Endodermal cell (in vitro differentiated cells): ENCODE measurements around the gene INTS1. TPM values are rescaled to one million over a fixed set of nuclear protein-coding genes. Genes with fewer than 3 reads are reported as not detected.

Experiments used
- DNase-seq: peaks from one replicate; pipeline ENCODE4 v3.0.0-alpha.2; 2017
- H3K27ac ChIP-seq: 2 replicates; pipeline ENCODE4 v1.5.1; 2013; ENCODE audit warnings: mild to moderate bottlenecking, low read depth, low read length, moderate library complexity
- H3K27me3 ChIP-seq: 2 replicates; pipeline ENCODE4 v1.6.1; 2013; ENCODE audit warnings: mild to moderate bottlenecking, low read length, moderate library complexity; ENCODE audit not compliant: insufficient read depth, control insufficient read depth, poor library complexity, severe bottlenecking
- H3K36me3 ChIP-seq: 2 replicates; pipeline ENCODE4 v1.7.0; 2013; ENCODE audit warnings: mild to moderate bottlenecking, low read length, moderate library complexity; ENCODE audit not compliant: control insufficient read depth, insufficient read depth
- H3K4me1 ChIP-seq: one replicate; pipeline ENCODE4 v1.7.0; 2013; ENCODE audit warnings: low read length; ENCODE audit not compliant: control insufficient read depth, insufficient read depth
- H3K4me3 ChIP-seq: 2 replicates; pipeline ENCODE4 v1.5.1; 2013; ENCODE audit warnings: mild to moderate bottlenecking, low read length, moderate library complexity
- H3K9ac ChIP-seq: 2 replicates; pipeline ENCODE4 v1.6.1; 2013; ENCODE audit warnings: mild to moderate bottlenecking, low read length, moderate library complexity; ENCODE audit not compliant: poor library complexity, severe bottlenecking; ENCODE audit errors: extremely low read depth
- H3K9me3 ChIP-seq: 2 replicates; pipeline ENCODE4 v1.6.1; 2013; ENCODE audit warnings: mild to moderate bottlenecking, low read length, moderate library complexity; ENCODE audit not compliant: control insufficient read depth
- H3K27ac Mint-ChIP-seq: 2 replicates; pipeline ENCODE4 v1.8.0; 2020; ENCODE audit warnings: mixed read lengths
- H3K27me3 Mint-ChIP-seq: 2 replicates; pipeline ENCODE4 v1.8.0; 2021; ENCODE audit warnings: mild to moderate bottlenecking, mixed read lengths; ENCODE audit not compliant: insufficient read depth
- H3K36me3 Mint-ChIP-seq: 2 replicates; pipeline ENCODE4 v1.8.0; 2020; ENCODE audit warnings: low read depth, mixed read lengths
- H3K4me1 Mint-ChIP-seq: 2 replicates; pipeline ENCODE4 v1.8.0; 2020; ENCODE audit warnings: mixed read lengths
- H3K4me3 Mint-ChIP-seq: 2 replicates; pipeline ENCODE4 v1.8.0; 2020; ENCODE audit warnings: mild to moderate bottlenecking, moderate library complexity, mixed read lengths
- H3K9me3 Mint-ChIP-seq: 2 replicates; pipeline ENCODE4 v1.8.0; 2020; ENCODE audit warnings: mild to moderate bottlenecking, mixed read lengths
- CTCF ChIP-seq: fragments of 200-600 bp; sonication (generic); conservative IDR thresholded peaks from 2 replicates; pipeline ENCODE4 v1.5.0; 2021; ENCODE audit warnings: antibody characterized with exemption, mild to moderate bottlenecking
- WGBS, 2 experiments: methylation state at CpG; one replicate each; pipeline versions ENCODE4 v1.1.5 to v1.1.7; 2013; ENCODE audit warnings: missing lambda C conversion rate in 2 of 2, mixed read lengths in 1 of 2; ENCODE audit not compliant: insufficient coverage in 1 of 2, insufficient read length in 1 of 2; 5-methylcytosine and 5-hydroxymethylcytosine counted together
- total RNA-seq, 2 donors: library from RNA; stranded (reverse); fragmentation: NEBNext Ultra II Directional in 1 of 2; extraction: Animal tissue kit (Norgen Biotek cat#: 25700) in 1 of 2; gene quantifications; 2 replicates in 1 of 2; 3 replicates in 1 of 2; pipeline ENCODE4 v1.2.1, GENCODE V29; 2021

Gene INTS1
- total RNA-seq, 2 donors from 2014 or later = 145 to 178 TPM

GRCh38 chr7:1501487-1502270 is 2.5 kb downstream of the INTS1 start:
- Histone ChIP-seq H3K4me1 (no peaks in the 10 kb centered on the region), H3K4me3 (no peak overlapping the region), H3K9me3 (no peaks in the 10 kb centered on the region), H3K9ac (no peak overlapping the region), H3K27me3 (no peaks in the 10 kb centered on the region), H3K36me3 (peaks cover 30% of the 10 kb centered on the region), H3K27ac (no peak overlapping the region)
- Mint-ChIP-seq H3K9me3 (no peaks in the 10 kb centered on the region), H3K4me1 (peaks cover 7% of the 10 kb centered on the region), H3K27me3 (no peaks in the 10 kb centered on the region), H3K36me3 (peaks cover 38% of the 10 kb centered on the region), H3K27ac (peak overlapping the region; percentile 12), H3K4me3 (peak overlapping the region; percentile 83)
- no peak for TF ChIP-seq CTCF
- 94 to 97% methylated on average over 12 to 21 of the region's 21 CpGs for WGBS, 2 experiments
- no peak for DNase-seq

GRCh38 chr7:1500064-1500807 is 4.0 kb downstream of the INTS1 start:
- Mint-ChIP-seq H3K4me3 (no peak overlapping the region), H3K27ac (no peak overlapping the region), H3K36me3 (peaks cover 40% of the 10 kb centered on the region), H3K27me3 (no peaks in the 10 kb centered on the region), H3K9me3 (no peaks in the 10 kb centered on the region), H3K4me1 (peaks cover 7% of the 10 kb centered on the region)
- Histone ChIP-seq H3K9ac (no peak overlapping the region), H3K4me3 (no peak overlapping the region), H3K4me1 (no peaks in the 10 kb centered on the region), H3K9me3 (no peaks in the 10 kb centered on the region), H3K36me3 (peaks cover 30% of the 10 kb centered on the region), H3K27ac (no peak overlapping the region), H3K27me3 (no peaks in the 10 kb centered on the region)
- WGBS, 2 experiments = 95% methylated on average over 27 to 34 of the region's 34 CpGs
- TF ChIP-seq CTCF = no peak
- DNase-seq = no peak

GRCh38 chr7:1499367-1500029 is 4.7 kb downstream of the INTS1 start:
- Mint-ChIP-seq H3K27me3 (no peaks in the 10 kb centered on the region), H3K4me1 (peaks cover 7% of the 10 kb centered on the region), H3K4me3 (no peak overlapping the region), H3K27ac (no peak overlapping the region), H3K36me3 (peaks cover 40% of the 10 kb centered on the region), H3K9me3 (no peaks in the 10 kb centered on the region)
- Histone ChIP-seq H3K9me3 (no peaks in the 10 kb centered on the region), H3K4me1 (no peaks in the 10 kb centered on the region), H3K9ac (no peak overlapping the region), H3K4me3 (no peak overlapping the region), H3K36me3 (peaks cover 30% of the 10 kb centered on the region), H3K27me3 (no peaks in the 10 kb centered on the region), H3K27ac (no peak overlapping the region)
- no peak for DNase-seq
- 95 to 96% methylated on average over 27 to 33 of the region's 33 CpGs for WGBS, 2 experiments
- no peak for TF ChIP-seq CTCF
